Activated CD4-positive, alpha-beta T cell treated with anti-CD3 and anti-CD28 coated beads for 24 hours (primary cell): ENCODE measurements around the gene RNF212.
"Not testable (repeated sequence)": the region's sequence is repeated elsewhere in the genome, so short reads cannot be mapped to it uniquely, and the experiment has no call there.

Source experiments
- DNase-seq, 2 donors: peaks; one replicate each; pipeline ENCODE4 v3.0.0-alpha.2; 2020; ENCODE audit warnings: low read depth in 2 of 2

Gene RNF212

DNA sequence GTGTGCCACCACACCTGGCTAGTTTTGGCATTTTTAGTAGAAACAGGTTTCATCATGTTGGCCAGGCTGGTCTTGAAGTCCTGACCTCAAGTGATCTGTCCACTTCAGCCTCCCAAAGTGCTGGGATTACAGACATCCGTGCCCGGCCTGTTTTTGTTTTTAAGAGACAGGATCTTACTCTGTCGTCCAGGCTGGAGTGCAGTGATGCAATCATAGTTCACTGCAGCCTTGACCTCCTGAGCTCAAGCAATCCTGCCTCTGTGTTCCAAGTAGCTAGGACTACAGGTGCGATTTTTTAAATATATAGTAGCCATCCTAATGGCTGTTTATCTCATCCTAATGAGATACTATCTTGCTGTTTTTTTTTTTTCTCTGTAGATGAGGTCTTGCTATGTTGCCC is 47.6 kb downstream of the RNF212 start:
- DNase-seq = no peak

DNA sequence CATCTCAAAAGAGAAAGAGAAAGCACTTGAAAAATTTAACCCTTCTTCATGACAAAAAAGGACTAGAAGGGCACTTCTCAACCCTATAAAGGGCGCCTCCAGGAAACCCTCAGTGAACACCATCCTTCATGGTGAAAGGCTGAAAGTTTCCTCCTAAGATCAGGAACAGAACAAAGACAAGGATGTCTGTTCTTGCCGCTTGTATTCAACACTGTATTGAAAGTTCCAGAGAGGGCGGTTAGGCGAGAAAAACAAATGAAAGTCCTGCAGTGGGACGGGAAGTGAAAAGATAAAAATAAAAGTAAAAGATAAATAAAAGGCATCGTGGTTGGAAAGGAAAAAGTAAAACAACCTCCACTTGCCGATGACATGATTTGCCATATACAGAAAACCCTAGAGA is 50.9 kb downstream of the RNF212 start:
- DNase-seq = no peak

DNA sequence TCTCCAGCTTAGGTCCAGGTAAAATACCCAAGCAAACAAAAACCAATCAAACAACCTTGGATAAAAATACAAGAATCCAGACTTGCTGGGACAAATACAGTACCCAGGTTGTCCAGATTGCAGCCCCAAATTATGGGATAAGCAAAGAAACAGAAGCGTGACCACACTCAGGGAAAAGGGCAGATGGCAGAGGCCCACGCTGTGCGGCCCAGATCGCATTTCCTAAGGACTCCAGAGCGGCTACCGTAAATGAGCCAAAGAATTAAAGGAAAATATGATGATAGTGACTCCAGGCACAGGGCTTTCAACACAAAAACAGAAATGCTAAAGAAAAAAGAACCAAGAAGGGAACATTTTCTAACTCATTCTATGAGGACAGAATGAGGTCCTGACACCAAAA is 51.6 kb downstream of the RNF212 start:
- DNase-seq = no peak

DNA sequence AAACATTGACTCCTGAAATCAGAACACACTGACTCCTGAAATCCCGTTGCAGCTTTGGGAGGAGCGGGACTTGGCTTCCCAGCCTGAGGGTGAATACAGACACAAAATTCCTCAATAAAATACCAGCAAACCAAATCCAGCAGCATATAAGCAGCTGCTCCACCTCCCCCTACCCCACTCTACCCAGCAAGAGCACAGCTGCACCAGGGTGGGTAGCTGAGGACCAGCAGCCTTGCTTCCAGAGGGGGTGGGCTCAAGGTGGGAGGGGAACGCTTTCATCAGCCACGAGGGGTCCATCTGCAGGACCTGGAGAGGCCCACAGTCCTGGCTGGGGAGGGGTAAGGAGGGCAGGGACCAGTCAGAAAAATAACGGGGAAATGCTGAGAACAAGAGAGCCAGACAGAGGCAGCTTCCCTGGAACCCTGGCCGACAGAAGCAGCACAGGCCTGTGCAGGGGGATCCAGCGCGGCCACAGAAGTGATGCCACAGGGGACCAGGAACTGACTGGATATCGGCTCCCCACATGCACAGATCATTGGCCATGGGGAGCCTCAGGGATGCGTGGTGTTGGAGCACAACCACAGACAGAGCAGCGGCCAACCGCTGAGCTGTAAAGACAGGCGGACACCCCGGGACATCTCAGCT is 52.2 kb downstream of the RNF212 start:
- no peak for DNase-seq

DNA sequence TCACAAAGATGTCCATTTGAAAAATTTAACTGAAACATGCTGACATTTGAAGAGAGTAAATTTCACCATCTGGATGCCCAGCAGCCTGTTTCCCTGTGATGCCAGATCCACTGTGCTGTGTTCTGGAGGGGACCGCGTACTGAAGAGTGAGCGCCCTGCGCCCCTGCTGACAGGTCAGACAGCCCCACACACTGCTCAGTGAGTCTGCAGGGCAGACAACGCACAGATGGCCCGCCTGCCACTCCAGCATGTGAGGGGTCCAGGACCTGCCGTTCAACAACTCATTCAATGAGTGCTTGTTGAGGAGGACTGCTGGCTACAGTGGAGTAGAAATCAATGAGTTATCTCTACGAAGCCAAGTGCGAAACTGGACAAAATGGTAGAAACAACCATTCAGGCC is 52.7 kb downstream of the RNF212 start:
- no peak for DNase-seq

DNA sequence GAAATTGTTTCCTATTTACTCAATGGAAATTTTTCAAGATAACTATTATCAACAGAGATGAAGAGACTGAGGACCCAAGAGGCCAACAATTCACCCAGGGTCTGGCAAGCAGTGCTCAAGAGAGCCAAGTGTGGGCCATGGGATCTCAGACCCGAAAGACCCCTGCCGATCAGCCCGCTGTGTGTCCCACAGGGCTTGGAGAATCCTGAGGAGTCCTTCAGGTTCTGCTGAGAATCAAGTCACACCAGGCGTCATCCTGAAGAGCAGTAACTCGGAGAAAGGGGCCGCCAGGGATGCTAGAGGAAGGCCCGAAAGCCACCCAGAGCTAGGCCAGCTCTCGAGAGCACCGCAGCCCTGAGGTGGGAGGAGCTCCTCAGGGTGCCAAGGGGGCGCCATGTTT is 53.2 kb downstream of the RNF212 start:
- DNase-seq = no peak

DNA sequence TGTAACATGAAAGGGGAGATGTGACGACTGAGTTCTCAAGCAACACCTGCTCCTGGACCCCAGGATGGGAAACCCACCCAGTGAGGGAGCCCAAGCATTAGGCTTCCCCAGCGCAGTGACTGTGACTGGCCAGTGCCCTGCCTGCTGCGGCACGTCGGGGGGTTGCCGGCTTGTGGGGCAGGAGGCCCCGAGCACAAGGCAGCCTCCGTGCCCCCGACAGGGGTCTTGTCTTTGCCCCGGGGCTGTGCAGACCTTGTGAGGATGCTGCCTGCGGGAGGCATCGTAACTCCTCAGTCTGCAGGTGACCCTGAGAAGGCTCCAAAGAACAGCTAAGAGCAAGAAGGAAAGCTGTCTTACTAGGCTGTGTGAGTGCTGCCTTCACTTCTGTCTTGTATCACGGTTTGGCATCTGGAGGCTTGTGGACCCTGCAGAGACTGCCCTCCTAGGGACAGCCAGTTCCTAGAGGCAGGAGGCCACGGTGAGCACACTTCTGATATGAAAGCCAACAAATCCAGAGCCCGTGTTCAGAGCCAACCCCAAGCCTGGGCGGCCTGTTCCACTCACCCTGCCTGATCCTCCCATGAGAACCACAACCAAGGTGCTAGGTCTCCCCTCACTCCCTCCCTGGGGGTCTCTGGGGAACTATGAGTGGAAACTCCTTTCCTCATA is 54.2 kb downstream of the RNF212 start:
- DNase-seq = no peak

DNA sequence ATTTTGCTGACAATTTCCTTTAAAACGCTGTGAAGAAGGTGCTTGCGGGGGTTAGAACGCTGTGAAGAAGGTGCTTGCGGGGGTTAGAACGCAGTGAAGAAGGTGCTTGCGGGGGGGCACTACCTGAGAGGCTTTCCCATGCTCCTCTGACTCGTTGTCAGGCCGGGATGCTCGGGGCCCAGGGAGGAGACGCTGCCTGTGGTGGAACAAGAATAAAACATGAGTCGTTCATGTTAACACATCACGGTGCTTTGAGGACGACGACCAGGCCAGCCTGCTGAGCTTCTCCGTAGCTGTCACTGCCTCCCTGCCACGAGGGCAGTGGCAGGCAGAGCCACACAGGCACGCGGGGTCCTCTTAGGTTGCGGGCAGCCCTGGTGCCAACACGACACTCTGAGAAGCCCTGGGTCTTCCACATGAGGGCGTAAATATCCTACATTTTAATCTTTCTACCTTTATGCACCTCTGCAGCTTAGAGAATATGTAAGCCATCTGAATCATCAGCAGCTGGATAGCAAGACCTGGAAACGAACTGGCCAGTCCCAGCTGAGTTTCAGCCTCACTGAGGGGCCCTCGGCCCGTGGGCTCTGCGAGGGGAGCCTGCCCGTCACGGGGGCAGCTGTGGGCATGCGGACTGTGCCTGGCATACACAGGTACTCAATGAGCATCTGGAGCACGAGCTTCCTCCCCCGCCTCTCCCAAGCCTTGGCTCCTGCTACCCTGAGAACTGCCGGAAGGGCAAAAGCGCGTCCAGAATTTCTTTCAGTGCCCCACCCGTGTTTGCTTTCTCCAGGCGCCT is 55.0 kb downstream of the RNF212 start:
- DNase-seq = no peak

DNA sequence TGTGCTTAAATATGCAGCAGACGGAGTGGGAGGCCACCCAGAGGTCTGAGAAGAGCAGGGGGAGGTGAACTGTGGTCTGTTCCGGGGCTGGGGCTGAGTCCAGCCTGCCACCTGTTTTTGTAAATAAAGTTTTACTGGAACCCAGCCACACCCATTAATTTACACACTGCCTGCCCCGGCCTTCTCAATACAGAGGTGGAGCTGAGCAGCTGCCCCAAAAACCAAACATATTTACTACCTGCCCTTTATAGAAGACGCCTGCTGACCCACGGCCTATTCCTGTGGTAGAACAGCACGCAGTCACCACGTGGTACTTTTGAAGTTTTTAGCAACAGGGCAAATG is 56.0 kb downstream of the RNF212 start:
- no peak for DNase-seq

DNA sequence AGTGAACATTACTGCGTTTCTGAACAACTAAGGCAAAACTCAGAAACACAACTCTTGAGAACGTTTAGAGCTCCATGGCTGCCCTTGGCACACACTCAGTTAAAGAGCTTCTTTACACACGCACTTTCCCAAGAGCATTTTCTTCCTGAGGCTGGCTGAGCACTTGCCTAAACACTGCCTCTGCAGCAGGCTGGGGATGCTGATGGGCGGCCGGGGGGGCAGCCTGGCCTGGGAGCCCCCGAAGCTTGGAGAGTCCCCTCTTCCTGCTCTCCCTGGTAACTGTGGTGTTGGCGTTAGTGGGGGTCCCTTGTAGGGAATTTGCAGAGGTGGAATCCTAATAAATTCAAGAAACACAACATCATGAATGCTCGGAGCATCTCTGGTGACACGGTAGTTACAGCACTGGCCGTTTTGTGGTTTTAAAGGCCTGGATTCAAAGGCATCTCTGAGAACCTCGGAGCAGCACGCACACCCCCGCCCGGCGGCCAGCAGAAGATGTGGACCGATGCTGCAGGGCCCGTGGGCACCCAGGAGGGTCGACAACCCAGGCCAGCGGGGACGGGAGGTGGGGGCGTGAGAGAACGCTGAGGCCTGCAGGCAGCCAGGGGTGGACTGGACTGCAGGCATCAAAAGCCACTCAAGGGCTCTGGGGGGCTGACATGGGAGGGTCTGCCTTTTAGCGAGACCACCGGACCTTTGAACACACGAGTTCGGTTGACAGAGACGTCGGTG is 56.5 kb downstream of the RNF212 start:
- no peak for DNase-seq

DNA sequence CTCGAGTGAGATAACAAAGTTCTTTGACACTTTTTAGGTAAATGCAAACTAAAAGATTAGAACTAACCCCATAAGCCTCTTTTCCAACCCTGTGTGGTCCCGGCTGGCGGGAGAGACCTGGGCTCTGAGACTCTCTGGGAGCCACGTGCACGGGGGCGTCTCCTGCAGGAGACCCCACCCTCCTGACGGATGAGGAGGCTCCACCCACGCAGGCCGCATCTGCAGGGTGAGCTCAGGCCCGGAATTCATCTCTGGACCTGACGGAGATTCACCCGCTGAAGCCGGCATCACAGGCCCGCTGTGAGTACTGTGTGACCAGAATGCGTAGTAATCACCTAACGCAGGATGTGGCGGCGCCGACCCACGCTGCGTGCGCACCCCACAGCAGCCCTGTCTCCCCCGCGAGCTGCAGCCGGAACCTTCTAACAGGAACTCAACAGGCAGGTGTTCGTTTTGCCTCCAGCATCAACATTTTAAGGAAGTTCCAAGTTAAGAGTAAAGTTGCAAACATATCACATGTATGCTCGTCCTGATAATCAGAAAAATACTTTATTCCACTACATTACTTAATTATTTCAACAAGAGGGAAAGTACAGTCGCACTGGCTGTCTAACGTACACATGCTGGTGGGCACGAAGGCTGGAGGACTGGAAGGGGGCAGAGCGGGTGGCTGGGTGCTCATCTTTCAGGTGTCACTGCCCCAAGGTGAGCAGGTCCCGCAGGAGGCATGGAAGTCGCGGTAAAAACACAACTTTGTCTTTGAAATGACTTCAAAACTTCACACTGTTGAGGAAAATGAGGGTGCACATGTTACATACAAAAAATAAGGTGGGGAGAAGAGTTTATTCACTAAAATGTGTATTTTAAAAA is 57.4 kb downstream of the RNF212 start:
- peak; percentile 54 to 60 for DNase-seq

DNA sequence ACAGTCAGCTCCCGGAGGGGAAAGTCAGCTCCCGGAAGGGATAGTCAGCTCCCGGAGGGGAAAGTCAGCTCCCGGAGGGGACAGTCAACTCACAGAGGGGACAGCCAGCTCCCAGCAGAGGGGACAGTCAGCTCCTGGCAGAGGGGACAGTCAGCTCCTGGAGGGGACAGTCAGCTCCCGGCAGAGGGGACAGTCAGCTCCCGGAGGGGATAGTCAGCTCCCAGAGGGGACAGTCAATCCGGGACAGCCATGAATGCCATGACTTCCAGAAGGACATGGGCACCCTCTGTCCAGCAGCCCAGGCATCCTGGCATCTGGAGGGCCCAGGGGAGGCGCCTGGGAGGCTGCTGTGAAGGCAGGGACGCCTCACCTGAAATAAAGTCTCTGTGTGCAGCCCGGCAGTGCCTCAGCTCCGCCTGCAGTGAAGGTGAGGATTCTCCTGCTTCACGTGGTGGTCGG is 58.1 kb downstream of the RNF212 start:
- DNase-seq = not testable (repeated sequence)

DNA sequence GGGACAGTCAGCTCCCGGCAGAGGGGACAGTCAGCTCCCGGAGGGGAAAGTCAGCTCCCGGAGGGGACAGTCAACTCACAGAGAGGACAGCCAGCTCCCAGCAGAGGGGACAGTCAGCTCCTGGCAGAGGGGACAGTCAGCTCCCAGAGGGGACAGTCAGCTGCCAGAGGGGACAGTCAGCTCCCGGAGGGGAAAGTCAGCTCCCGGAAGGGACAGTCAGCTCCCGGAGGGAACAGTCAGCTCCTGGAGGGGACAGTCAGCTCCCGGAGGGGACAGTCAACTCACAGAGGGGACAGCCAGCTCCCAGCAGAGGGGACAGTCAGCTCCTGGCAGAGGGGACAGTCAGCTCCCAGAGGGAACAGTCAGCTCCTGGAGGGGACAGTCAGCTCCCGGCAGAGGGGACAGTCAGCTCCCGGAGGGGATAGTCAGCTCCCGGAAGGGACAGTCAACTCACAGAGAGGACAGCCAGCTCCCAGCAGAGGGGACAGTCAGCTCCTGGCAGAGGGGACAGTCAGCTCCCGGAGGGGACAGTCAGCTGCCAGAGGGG is 58.6 kb downstream of the RNF212 start:
- DNase-seq = not testable (repeated sequence)

DNA sequence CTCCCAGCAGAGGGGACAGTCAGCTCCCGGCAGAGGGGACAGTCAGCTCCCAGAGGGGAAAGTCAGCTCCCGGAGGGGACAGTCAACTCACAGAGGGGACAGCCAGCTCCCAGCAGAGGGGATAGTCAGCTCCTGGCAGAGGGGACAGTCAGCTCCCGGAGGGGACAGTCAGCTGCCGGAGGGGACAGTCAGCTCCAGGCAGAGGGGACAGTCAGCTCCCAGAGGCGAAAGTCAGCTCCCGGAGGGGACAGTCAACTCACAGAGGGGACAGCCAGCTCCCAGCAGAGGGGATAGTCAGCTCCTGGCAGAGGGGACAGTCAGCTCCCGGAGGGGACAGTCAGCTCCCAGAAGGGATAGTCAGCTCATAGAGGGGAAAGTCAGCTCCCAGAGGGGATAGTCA is 59.5 kb downstream of the RNF212 start:
- not testable (repeated sequence) for DNase-seq

DNA sequence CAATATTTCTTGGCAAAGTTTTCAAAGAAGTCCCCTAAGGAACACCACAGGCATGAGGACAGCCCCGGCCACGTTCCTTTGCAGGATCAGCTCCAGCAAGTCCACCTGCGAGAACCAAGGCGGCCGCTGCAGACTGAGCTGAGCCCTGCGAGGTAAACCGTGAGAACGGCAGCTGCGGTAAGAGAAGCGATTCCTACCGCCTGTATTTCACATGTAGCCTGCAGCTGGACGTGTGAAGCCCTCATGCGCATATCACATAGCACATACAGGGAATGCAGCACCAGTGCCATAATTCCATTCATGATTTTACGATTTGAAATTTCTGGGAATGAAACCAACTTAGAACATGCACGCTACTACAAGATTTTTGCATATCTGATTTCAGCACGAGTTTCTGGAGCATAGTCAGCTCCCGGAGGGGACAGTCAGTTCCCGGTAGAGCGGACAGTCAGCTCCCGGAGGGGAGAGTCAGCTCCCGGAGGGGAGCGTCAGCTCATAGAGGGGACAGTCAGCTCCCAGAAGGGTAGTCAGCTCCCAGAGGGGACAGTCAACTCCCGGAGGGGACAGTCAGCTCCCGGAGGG is 60.2 kb downstream of the RNF212 start:
- DNase-seq = no peak

DNA sequence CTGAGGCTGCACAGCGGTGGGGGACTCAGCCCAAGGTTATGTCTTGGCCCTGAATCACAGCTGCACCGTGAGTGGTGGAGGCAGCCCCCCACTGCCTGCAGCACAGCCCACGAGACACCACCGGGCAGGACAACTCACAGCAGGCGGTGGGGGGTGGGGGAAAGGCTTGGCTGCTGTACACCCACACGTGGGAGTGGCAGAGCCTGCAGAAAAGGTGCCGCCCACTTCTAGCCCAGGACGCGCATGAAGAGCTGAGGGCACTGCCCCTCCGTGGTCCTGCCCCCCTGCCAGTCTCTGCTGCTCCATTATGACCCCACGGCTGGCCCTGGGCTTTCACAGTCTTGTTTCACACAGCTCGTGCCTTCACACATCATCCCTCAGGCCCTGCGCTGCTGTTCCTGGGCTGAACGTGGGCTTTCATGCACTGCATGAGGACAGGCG is 61.1 kb downstream of the RNF212 start:
- no peak for DNase-seq

DNA sequence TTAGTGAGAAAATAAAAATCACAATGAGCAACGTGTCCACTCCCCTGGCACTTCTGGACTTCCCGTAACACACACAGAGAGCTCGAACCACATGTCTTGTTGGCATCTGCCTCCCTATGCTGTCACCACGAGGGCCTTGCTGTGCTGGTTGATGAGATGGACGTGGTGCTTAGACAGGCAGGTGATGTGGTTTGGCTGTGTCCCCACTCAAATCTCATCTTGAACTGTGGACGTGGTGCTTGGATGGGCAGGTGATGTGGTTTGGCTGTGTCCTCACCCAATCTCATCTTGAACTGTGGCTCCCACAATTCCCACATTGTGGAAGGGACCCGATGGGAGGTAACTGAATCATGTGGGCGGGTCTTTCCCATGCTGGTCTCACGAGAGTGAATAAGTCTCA is 61.9 kb downstream of the RNF212 start:
- DNase-seq = no peak

DNA sequence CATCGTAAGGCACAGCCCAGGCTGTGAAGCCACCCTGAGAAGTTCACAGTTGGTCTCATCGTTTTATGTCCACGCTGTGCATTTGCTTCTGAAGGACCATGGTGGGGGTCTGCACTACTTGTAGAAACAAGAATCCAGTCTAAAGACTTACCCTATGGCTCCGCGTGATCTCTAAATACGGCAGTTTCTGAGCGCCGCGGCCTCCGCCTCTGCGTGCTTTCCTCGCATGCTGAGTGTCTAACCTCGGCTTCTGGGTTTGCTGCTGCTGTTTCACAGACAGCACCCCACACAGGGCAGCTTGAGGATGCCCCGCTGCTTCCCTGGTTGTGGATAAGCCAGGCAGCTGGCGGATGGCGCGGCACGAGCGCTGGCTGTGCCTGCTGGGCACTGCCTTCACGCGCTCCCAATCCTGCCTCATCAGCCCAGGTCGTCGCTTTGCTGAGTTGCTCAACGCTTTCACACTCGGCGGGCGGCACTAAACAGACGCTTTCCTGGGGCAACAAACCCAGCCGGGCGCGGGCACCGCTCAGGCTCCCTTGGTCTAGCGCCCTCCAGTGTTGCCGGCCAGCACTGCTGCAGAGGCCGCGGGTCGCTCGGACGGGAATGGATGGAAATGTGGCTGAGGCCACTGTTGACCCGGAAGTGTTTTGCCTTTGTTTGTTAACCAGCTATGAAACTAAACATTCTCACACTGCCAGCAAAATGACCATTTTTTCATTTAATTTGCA is 62.7 kb downstream of the RNF212 start:
- no peak for DNase-seq

DNA sequence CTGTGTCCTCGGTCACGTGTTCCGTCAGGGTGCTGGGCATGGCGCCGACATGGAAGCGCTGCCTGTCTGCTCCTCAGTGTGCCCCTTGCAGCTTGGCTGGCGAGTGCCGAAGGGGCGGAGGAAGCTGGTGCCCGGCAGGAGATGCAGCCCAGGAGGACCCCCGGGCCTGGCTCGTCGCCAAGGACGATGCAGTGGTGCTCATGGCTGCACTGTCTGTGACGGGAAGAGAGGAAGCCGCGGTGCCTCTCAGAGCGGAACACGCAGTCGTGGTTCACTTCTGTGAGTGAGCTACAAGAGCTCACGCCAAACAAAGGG is 63.8 kb downstream of the RNF212 start:
- no peak for DNase-seq
